Measurements from ENCODE around the gene DUOX1.
A peak's percentile ranks its signal among the peaks of the same experiment; 100 is the strongest.

DUOX1 gene

GRCh38 chr15:45144775-45145174, 15.0 kb downstream of the DUOX1 start:
- no peak for DNase-seq

- no peak for DNase-seq
Observed at GRCh38 chr15:45146405-45146804, 16.6 kb downstream of the DUOX1 start.

GRCh38 chr15:45147606-45148005, 17.8 kb downstream of the DUOX1 start:
- DNase-seq, result no peak

- DNase-seq, result no peak
Observed at GRCh38 chr15:45148076-45149059, 18.6 kb downstream of the DUOX1 start.

GRCh38 chr15:45149060-45149459, 19.3 kb downstream of the DUOX1 start:
- DNase-seq, result no peak

- no peak for DNase-seq
Observed at GRCh38 chr15:45150481-45150880, 20.7 kb downstream of the DUOX1 start.

- DNase-seq, result no peak
Observed at GRCh38 chr15:45150997-45151396, 21.2 kb downstream of the DUOX1 start.

GRCh38 chr15:45151998-45152828, 22.4 kb downstream of the DUOX1 start:
- DNase-seq, result no peak

- no peak for DNase-seq
Observed at GRCh38 chr15:45155739-45156138, 25.9 kb downstream of the DUOX1 start.

GRCh38 chr15:45156744-45157455, 27.1 kb downstream of the DUOX1 start:
- no peak for DNase-seq

- DNase-seq, result no peak
Observed at GRCh38 chr15:45157974-45158373, 28.2 kb downstream of the DUOX1 start.

- DNase-seq, result no peak
Observed at GRCh38 chr15:45161666-45162065, 31.9 kb downstream of the DUOX1 start.

- DNase-seq, result peak; percentile 25
Observed at GRCh38 chr15:45162771-45163507, 33.1 kb downstream of the DUOX1 start.

GRCh38 chr15:45163508-45163856, 33.7 kb downstream of the DUOX1 start:
- no peak for DNase-seq

- no peak for DNase-seq
Observed at GRCh38 chr15:45164914-45165313, 35.1 kb downstream of the DUOX1 start.

GRCh38 chr15:45165536-45165935, 35.7 kb downstream of the DUOX1 start:
- DNase-seq, result no peak

GRCh38 chr15:45166834-45167630, 37.2 kb downstream of the DUOX1 start:
- DNase-seq, result peak; percentile 38

- DNase-seq, result no peak
Observed at GRCh38 chr15:45167631-45168205, 37.9 kb downstream of the DUOX1 start.

- DNase-seq, result no peak
Observed at GRCh38 chr15:45168286-45168685, 38.5 kb downstream of the DUOX1 start.

- DNase-seq, result no peak
Observed at GRCh38 chr15:45168751-45169551, 39.2 kb downstream of the DUOX1 start.

Measured in DMS79 (cell line).